ENCODE data around the gene DPYD.

DPYD gene

DNA sequence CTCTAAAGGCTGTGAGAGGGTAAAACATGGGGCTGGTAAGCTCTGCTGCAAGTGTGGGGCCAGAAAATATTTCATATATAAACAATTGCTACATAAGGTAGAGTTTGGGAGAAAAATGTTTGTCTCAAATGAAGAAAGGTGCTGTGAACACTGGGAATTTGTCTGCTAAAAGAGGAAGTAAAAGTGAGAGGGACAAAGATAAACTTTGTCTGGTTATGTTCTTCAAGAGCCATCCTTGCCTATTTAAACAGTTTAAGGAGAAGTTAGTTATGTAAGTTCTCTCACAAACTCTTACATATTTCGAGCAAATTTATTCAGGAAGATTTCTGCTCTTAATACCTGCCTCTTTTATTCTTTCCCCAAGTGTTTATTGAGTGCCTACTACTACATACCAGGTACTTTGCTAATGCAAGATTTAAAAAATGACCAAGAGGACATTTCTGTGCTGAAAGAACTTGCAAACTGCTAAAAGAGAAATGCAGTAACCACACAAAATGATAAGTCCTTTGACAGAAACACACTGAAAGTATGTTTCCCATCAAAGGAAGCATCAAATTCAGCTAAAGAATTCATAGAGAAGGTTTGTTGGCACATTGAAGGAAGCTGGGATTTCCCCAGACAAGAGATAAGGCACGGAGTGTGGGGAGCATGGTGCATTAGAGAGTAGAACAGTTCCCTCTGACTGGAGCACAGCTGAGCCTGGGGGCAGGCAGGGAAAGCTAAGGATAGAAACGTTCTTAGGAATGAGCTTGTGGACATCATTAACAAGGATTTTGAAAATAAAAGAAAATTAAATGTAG lies 650.1 kb downstream of the DPYD start:
- no peaks in the 10 kb centered on the region for H3K79me2 ChIP-seq (ENCODE audit: insufficient read depth, low read length)
- no peak overlapping the region for H3K4me3 ChIP-seq (ENCODE audit: insufficient read depth, low read length, poor library complexity, severe bottlenecking)
- no peak overlapping the region for H3K9ac ChIP-seq (ENCODE audit: low read length)
- no peak for TF ChIP-seq CTCF (IDR thresholded peaks at IDR 0.05; ENCODE audit: insufficient read depth, low read length, poor library complexity, severe bottlenecking)
- TF ChIP-seq EZH2phosphoT487 (conservative IDR thresholded peaks at IDR 0.05; ENCODE audit: low read length): no peak
- H3K4me2 ChIP-seq (ENCODE audit: low read depth, low read length, poor library complexity, severe bottlenecking): no peak overlapping the region
- H2AFZ ChIP-seq (ENCODE audit: low read depth, low read length, severe bottlenecking): no peak overlapping the region
- H4K20me1 ChIP-seq (ENCODE audit: low read depth, low read length): no peaks in the 10 kb centered on the region
- H3K9me2 ChIP-seq (replicated peaks; ENCODE audit: insufficient read depth, low read length): no peaks in the 10 kb centered on the region
- H3K36me3 ChIP-seq (ENCODE audit: low read length): no peaks in the 10 kb centered on the region
- H3F3A ChIP-seq (ENCODE audit: insufficient read depth): no peaks in the 10 kb centered on the region
- H3K27ac ChIP-seq (ENCODE audit: low read depth, low read length): no peak overlapping the region
- no peaks in the 10 kb centered on the region for H3K27me3 ChIP-seq (ENCODE audit: low read length)
- H3K9me3 ChIP-seq (ENCODE audit: insufficient read depth, low read length): no peaks in the 10 kb centered on the region

GRCh38 chr1:97265630-97266029 lies 655.2 kb downstream of the DPYD start:
- no peak overlapping the region for H3K27ac ChIP-seq (ENCODE audit: low read depth, low read length)
- no peaks in the 10 kb centered on the region for H3K9me3 ChIP-seq (ENCODE audit: insufficient read depth, low read length)
- H3K9ac ChIP-seq (ENCODE audit: low read length): no peak overlapping the region
- H3K27me3 ChIP-seq (ENCODE audit: low read length): no peaks in the 10 kb centered on the region
- no peak overlapping the region for H3K4me3 ChIP-seq (ENCODE audit: insufficient read depth, low read length, poor library complexity, severe bottlenecking)
- TF ChIP-seq EZH2phosphoT487 (conservative IDR thresholded peaks at IDR 0.05; ENCODE audit: low read length): no peak
- TF ChIP-seq CTCF (IDR thresholded peaks at IDR 0.05; ENCODE audit: insufficient read depth, low read length, poor library complexity, severe bottlenecking): no peak
- H3K36me3 ChIP-seq (ENCODE audit: low read length): no peaks in the 10 kb centered on the region
- H2AFZ ChIP-seq (ENCODE audit: low read depth, low read length, severe bottlenecking): no peak overlapping the region
- no peaks in the 10 kb centered on the region for H3K79me2 ChIP-seq (ENCODE audit: insufficient read depth, low read length)
- H3K9me2 ChIP-seq (replicated peaks; ENCODE audit: insufficient read depth, low read length): no peaks in the 10 kb centered on the region
- no peaks in the 10 kb centered on the region for H4K20me1 ChIP-seq (ENCODE audit: low read depth, low read length)
- no peak overlapping the region for H3K4me2 ChIP-seq (ENCODE audit: low read depth, low read length, poor library complexity, severe bottlenecking)
- H3F3A ChIP-seq (ENCODE audit: insufficient read depth): no peaks in the 10 kb centered on the region

GRCh38 chr1:97262842-97263241 lies 658.0 kb downstream of the DPYD start:
- Histone ChIP-seq H3K4me2 (ENCODE audit: low read depth, low read length, poor library complexity, severe bottlenecking) (no peak overlapping the region), H4K20me1 (ENCODE audit: low read depth, low read length) (no peaks in the 10 kb centered on the region), H3K79me2 (ENCODE audit: insufficient read depth, low read length) (no peaks in the 10 kb centered on the region), H3K4me3 (ENCODE audit: insufficient read depth, low read length, poor library complexity, severe bottlenecking) (no peak overlapping the region), H3K27me3 (ENCODE audit: low read length) (no peaks in the 10 kb centered on the region), H3K9ac (ENCODE audit: low read length) (no peak overlapping the region), H3K9me3 (ENCODE audit: insufficient read depth, low read length) (no peaks in the 10 kb centered on the region), H2AFZ (ENCODE audit: low read depth, low read length, severe bottlenecking) (no peak overlapping the region), H3K9me2 (replicated peaks; ENCODE audit: insufficient read depth, low read length) (no peaks in the 10 kb centered on the region), H3K27ac (ENCODE audit: low read depth, low read length) (no peak overlapping the region), H3F3A (ENCODE audit: insufficient read depth) (no peaks in the 10 kb centered on the region), H3K36me3 (ENCODE audit: low read length) (no peaks in the 10 kb centered on the region)
- no peak for TF ChIP-seq CTCF (IDR thresholded peaks at IDR 0.05; ENCODE audit: insufficient read depth, low read length, poor library complexity, severe bottlenecking)
- TF ChIP-seq EZH2phosphoT487 (conservative IDR thresholded peaks at IDR 0.05; ENCODE audit: low read length): no peak

All from SU-DHL-6 (cell line).